ENCODE measurements around the gene SYP. TPM values are rescaled to one million over a fixed set of nuclear protein-coding genes. Genes with fewer than 3 reads are reported as not detected.

SYP gene
- total and polyA plus RNA-seq, 9 of the 15 experiments (the other 6 are each of a cell fraction or from before 2014, with no cell fraction given) = 0.48 to 5.1 (median 2.6) TPM

- TF ChIP-seq SRF (CRISPR knock-in tag; IDR thresholded peaks at IDR 0.05) = no peak
- TF ChIP-seq HNRNPK (IDR thresholded peaks at IDR 0.05; ENCODE audit: low read depth, low read length, poor library complexity, severe bottlenecking) = no peak
- TF ChIP-seq CREB1 (IDR thresholded peaks at IDR 0.05) = no peak
- TF ChIP-seq CREB1 (CRISPR knock-in tag; IDR thresholded peaks at IDR 0.05) = no peak
- TF ChIP-seq RAD51 (IDR thresholded peaks at IDR 0.05; ENCODE audit: borderline replicate concordance, low read depth) = no peak
- TF ChIP-seq NFIC (IDR thresholded peaks at IDR 0.05) = no peak
- TF ChIP-seq U2AF2 (optimal IDR thresholded peaks at IDR 0.05; ENCODE audit: low read depth, low read length) = no peak
- no peak for TF ChIP-seq ZNF444 (CRISPR knock-in tag; IDR thresholded peaks at IDR 0.05)
- no peak for TF ChIP-seq SAP30 (IDR thresholded peaks at IDR 0.05; ENCODE audit: borderline replicate concordance, insufficient read depth, low read depth, low read length, poor library complexity, severe bottlenecking)
- no peak for TF ChIP-seq MYC (IDR thresholded peaks at IDR 0.05; ENCODE audit: low read depth, low read length)
- no peak for TF ChIP-seq MYC (CRISPR knock-in tag; IDR thresholded peaks at IDR 0.05; ENCODE audit: borderline replicate concordance, low read depth)
- TF ChIP-seq PKNOX1 (IDR thresholded peaks at IDR 0.05) = no peak
- no peak for TF ChIP-seq ETS2 (tag; IDR thresholded peaks at IDR 0.05; ENCODE audit: borderline replicate concordance, poor library complexity, severe bottlenecking)
- no peak for TF ChIP-seq PTRF (tag; IDR thresholded peaks at IDR 0.05)
- TF ChIP-seq NUFIP1 (IDR thresholded peaks at IDR 0.05; ENCODE audit: partially characterized antibody) = no peak
- no peak for TF ChIP-seq ZNF121 (CRISPR knock-in tag; conservative IDR thresholded peaks at IDR 0.05)
- no peak for TF ChIP-seq GTF2F1 (IDR thresholded peaks at IDR 0.05; ENCODE audit: low read depth, low read length)
- no peak for TF ChIP-seq XRCC3 (IDR thresholded peaks at IDR 0.05)
- TF ChIP-seq, protein P1, sequence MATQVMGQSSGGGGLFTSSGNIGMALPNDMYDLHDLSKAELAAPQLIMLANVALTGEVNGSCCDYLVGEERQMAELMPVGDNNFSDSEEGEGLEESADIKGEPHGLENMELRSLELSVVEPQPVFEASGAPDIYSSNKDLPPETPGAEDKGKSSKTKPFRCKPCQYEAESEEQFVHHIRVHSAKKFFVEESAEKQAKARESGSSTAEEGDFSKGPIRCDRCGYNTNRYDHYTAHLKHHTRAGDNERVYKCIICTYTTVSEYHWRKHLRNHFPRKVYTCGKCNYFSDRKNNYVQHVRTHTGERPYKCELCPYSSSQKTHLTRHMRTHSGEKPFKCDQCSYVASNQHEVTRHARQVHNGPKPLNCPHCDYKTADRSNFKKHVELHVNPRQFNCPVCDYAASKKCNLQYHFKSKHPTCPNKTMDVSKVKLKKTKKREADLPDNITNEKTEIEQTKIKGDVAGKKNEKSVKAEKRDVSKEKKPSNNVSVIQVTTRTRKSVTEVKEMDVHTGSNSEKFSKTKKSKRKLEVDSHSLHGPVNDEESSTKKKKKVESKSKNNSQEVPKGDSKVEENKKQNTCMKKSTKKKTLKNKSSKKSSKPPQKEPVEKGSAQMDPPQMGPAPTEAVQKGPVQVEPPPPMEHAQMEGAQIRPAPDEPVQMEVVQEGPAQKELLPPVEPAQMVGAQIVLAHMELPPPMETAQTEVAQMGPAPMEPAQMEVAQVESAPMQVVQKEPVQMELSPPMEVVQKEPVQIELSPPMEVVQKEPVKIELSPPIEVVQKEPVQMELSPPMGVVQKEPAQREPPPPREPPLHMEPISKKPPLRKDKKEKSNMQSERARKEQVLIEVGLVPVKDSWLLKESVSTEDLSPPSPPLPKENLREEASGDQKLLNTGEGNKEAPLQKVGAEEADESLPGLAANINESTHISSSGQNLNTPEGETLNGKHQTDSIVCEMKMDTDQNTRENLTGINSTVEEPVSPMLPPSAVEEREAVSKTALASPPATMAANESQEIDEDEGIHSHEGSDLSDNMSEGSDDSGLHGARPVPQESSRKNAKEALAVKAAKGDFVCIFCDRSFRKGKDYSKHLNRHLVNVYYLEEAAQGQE (IDR thresholded peaks at IDR 0.05; ENCODE audit: borderline replicate concordance) = no peak
- TF ChIP-seq, protein P1 (CRISPR knock-in tag; IDR thresholded peaks at IDR 0.05; ENCODE audit: low read depth) = no peak
Observed at GRCh38 chrX:49184294-49185281, 15.4 kb downstream of the SYP start (continued).
